IPS DF 6.9 (cell line): ENCODE measurements around the gene PLEKHA8.
"Not testable (repeated sequence)": the region's sequence is repeated elsewhere in the genome, so short reads cannot be mapped to it uniquely, and the experiment has no call there.

Experiments
- DNase-seq: peaks from one replicate; pipeline ENCODE4 v3.0.0-alpha.2; 2013; ENCODE audit warnings: low read depth, low spot score
- H3K27ac ChIP-seq: one replicate; pipeline ENCODE4 v1.5.1; 2013; ENCODE audit warnings: low read length, control low read depth
- H3K27me3 ChIP-seq: 2 replicates; pipeline ENCODE4 v1.6.1; 2013; ENCODE audit warnings: mild to moderate bottlenecking, low read length; ENCODE audit not compliant: control insufficient read depth, insufficient read depth
- H3K36me3 ChIP-seq: 2 replicates; pipeline ENCODE4 v1.6.1; 2013; ENCODE audit warnings: low read length; ENCODE audit not compliant: control insufficient read depth, insufficient read depth
- H3K4me1 ChIP-seq: 2 replicates; pipeline ENCODE4 v1.6.1; 2013; ENCODE audit warnings: low read length; ENCODE audit not compliant: control insufficient read depth, insufficient read depth
- H3K4me3 ChIP-seq: 2 replicates; pipeline ENCODE4 v1.5.1; 2013; ENCODE audit warnings: mild to moderate bottlenecking, low read length
- H3K9me3 ChIP-seq: 2 replicates; pipeline ENCODE4 v1.6.1; 2013; ENCODE audit warnings: low read length, inconsistent platforms; ENCODE audit not compliant: control insufficient read depth, insufficient read depth
- WGBS: extraction: QIAGEN DNeasy Blood & Tissue Kit; methylation state at CpG from one replicate; pipeline ENCODE4 v1.1.7; 2013; ENCODE audit warnings: mixed read lengths, missing lambda C conversion rate; ENCODE audit not compliant: insufficient read length, insufficient coverage; 5-methylcytosine and 5-hydroxymethylcytosine counted together

The PLEKHA8 gene

DNA sequence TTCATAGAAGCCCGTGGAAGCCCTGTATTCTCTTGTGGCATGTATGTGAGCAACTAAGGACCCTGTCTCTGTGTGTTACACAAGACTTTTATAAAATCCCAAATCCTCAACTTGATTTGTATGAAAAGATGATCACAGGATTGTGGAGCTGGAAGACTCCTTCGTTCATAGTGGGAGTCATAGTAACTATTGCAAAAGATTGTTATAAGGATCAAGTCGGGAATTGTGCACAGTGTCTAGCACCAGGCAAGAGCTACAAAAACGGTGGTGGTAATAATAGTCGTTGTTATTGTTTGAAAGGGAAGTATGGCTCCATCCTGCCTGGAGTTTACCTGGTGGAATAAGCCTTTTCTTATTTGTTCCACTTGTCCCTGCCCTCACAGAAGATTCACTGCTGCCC lies 63.8 kb downstream of the PLEKHA8 start:
- H3K36me3 ChIP-seq: no peaks in the 10 kb centered on the region
- H3K27me3 ChIP-seq: no peaks in the 10 kb centered on the region
- H3K4me1 ChIP-seq: no peaks in the 10 kb centered on the region; the same call in 1 of the 2 replicates
- DNase-seq: no peak
- H3K4me3 ChIP-seq: no peak overlapping the region
- WGBS: no CpG with 5 or more reads among the region's 5 CpGs
- no peak overlapping the region for H3K27ac ChIP-seq
- no peaks in the 10 kb centered on the region for H3K9me3 ChIP-seq

DNA sequence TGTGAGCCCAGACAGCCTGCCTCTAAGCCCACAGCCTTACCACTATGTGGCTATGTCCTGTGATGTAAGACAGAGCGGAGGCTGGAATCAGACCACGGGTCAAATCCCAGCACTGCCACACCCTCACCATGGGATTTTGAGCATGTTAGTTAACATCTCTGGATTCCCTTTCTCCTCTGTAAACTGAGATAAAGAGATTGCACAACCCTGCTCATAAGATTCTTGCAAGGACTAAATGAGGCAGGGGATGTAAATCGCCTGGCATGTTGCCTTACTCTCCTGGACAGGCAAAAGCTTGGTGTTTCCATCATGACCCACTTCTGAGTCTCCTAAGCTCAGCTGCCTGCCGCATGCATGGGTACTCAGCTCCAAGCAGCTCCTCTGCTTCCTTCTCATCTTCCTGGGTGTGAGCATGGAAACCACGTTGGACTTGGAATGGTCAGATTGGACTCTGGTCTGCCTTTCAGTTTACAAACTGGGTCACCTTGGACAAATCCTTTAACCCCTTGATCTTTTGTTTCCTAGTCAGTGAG lies 65.3 kb downstream of the PLEKHA8 start:
- WGBS: no CpG with 5 or more reads among the region's 5 CpGs
- no peaks in the 10 kb centered on the region for H3K27me3 ChIP-seq
- no peak overlapping the region for H3K4me3 ChIP-seq
- H3K4me1 ChIP-seq: no peaks in the 10 kb centered on the region; the same call in 1 of the 2 replicates
- no peaks in the 10 kb centered on the region; the same call in 1 of the 2 replicates for H3K9me3 ChIP-seq
- no peak for DNase-seq
- no peak overlapping the region for H3K27ac ChIP-seq
- no peaks in the 10 kb centered on the region for H3K36me3 ChIP-seq

DNA sequence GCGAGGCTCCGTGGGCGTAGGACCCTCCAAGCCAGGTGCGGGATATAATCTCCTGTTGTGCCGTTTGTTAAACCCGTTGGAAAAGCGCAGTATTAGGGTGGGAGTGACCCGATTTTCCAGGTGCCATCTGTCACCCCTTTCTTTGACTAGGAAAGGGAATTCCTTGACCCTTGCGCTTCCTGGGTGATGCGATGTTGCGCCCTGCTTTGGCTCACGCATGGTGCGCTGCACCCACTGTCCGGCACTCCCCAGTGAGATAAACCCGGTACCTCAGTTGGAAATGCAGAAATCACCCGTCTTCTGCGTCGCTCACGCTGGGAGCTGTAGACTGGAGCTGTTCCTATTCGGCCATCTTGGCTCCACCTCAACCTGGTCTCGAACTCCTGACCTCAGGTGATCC lies 70.4 kb downstream of the PLEKHA8 start:
- H3K9me3 ChIP-seq, H3K27ac ChIP-seq, H3K4me3 ChIP-seq, H3K4me1 ChIP-seq, H3K36me3 ChIP-seq, DNase-seq, H3K27me3 ChIP-seq: not testable (repeated sequence)
- no CpG with 5 or more reads among the region's 21 CpGs for WGBS

DNA sequence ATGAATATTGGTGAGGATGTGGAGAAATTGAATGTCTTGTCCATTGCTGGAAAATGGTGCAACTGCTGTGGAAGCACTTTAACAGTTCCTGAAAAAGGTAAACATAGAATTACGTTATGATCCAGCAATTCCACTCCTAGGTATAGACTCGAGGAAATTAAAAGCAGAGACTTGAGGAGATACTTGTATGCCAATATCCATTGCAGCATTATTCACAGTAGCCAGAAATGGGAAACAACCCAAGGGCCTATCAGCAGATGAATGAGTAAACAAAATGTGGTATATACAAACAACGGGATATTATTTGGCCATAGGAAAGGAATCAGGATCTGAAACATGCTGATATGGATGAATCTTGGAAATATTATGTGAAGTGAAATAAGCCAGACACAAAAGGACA lies 74.1 kb downstream of the PLEKHA8 start:
- Histone ChIP-seq H3K27ac (no peak overlapping the region), H3K27me3 (no peaks in the 10 kb centered on the region), H3K36me3 (no peaks in the 10 kb centered on the region), H3K4me1 (no peaks in the 10 kb centered on the region), H3K4me3 (no peak overlapping the region), H3K9me3 (peaks cover 2% of the 10 kb centered on the region)
- no peak for DNase-seq
- no CpG with 5 or more reads among the region's 3 CpGs for WGBS

DNA sequence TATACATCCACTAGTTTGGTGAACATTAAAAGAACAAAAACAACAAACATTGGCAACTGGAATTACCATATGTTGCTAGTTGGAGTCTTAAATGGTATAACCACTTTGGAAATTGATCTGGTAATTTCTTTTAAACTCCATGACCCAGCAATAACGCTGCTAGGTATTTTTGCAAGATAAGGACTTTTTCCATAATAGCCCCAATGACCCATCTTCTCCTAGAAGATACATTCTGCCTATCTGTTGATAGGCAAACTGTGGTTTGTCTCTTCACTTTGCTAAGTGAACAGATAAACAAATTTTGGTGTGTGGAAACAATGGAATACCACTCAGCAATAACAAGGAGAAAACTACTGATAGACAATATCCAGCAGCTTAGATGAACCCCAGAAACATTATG lies 75.9 kb downstream of the PLEKHA8 start:
- H3K4me1 ChIP-seq: no peaks in the 10 kb centered on the region
- no peaks in the 10 kb centered on the region for H3K36me3 ChIP-seq
- H3K4me3 ChIP-seq: no peak overlapping the region
- WGBS: no CpG with 5 or more reads among the region's 1 CpG
- no peaks in the 10 kb centered on the region for H3K27me3 ChIP-seq
- no peak overlapping the region for H3K27ac ChIP-seq
- no peak for DNase-seq
- peaks cover 2% of the 10 kb centered on the region; the same call in 1 of the 2 replicates for H3K9me3 ChIP-seq

DNA sequence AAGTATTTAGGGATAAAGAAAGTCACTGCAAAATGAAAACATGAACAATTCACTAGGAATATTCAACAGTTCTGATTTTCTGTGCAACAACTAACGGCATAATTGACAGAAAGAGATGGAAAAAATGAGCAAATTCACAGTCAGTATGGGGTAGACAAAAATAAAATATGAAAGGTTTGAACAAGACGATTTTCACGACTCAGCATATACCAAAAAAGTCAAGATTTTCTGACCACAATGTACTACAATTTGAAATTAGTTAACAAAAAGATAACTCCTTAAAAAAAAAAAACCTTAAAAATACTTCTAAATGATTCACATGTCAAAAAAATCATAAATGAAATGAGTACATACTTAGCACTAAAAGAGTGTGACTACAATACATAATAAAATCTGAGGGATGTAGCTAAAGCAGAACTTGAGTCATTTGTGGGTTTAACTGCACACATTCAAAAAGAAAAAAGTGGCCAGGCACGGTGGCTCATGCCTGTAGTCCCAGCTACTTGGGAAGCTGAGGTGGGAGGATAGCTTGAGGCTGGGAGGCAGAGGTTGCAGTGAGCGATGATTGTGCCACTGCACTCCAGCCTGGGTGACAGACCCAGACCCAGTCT lies 84.0 kb downstream of the PLEKHA8 start:
- DNase-seq: no peak
- no CpG with 5 or more reads among the region's 5 CpGs for WGBS
- H3K27me3 ChIP-seq: no peaks in the 10 kb centered on the region
- 0 out of 2 replicates have a peak, but pooled peaks cover 1% of the 10 kb centered on the region for H3K9me3 ChIP-seq
- H3K27ac ChIP-seq: no peak overlapping the region
- no peaks in the 10 kb centered on the region for H3K4me1 ChIP-seq
- no peaks in the 10 kb centered on the region for H3K36me3 ChIP-seq
- no peak overlapping the region for H3K4me3 ChIP-seq

DNA sequence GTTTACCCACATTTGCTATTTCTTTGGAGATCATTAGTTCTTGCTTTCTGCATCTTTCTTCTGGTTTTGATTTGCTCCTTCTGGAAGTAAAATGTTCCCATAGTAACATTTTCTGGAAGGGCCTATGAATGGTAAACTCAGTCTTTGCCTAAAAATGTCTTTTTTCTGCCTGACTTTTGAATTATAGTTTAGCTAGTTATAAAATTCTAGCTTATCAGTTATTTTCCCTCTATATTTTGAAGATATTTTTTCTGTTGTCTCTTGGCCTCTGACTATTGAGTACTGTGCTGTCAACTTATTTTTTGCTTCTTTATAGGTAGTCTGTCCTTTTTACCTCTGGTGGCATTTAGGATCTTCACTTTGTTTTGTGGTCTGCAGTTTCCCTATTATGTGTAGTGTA lies 84.9 kb downstream of the PLEKHA8 start:
- DNase-seq: no peak
- Histone ChIP-seq H3K36me3 (no peaks in the 10 kb centered on the region), H3K27me3 (no peaks in the 10 kb centered on the region), H3K4me3 (no peak overlapping the region), H3K27ac (no peak overlapping the region), H3K9me3 (0 out of 2 replicates have a peak, but pooled peaks cover 1% of the 10 kb centered on the region), H3K4me1 (no peaks in the 10 kb centered on the region)

DNA sequence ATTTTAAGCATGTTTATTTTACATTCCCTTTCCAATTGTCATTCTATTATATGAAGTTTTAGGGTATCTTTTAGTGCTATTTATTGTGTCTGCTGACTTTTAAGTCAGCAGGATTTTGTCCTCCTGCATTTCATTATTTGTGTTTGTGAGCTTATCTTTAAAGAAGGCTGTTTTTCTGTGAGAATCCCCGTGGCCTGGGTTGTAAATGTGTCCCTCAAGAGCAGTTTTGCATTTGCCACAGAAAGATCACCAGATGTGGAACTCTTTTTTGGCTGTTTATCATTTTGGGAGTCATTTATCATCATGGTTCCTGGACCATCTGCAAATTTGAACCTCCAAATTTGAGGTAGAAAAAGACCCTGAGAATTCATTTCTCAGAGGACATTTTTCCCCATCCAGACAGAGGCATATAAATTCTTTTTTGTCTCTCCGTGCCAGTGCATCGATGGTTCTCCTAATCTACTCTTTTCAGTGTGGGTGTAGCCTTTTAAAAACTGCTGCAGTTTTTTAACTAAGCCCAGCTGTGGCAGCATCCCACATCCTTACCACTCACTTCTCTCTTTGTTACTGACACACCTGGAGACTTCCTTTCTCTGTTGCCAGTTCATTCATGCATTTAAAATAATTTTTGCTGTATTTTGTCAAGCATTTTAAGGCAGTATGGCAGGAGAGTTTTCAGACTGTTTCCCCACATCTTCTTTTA lies 86.5 kb downstream of the PLEKHA8 start:
- WGBS: no CpG with 5 or more reads among the region's 3 CpGs
- no peak overlapping the region for H3K4me3 ChIP-seq
- no peaks in the 10 kb centered on the region for H3K4me1 ChIP-seq
- H3K36me3 ChIP-seq: no peaks in the 10 kb centered on the region
- no peak for DNase-seq
- no peaks in the 10 kb centered on the region for H3K27me3 ChIP-seq
- no peak overlapping the region for H3K27ac ChIP-seq
- 0 out of 2 replicates have a peak, but pooled peaks cover 1% of the 10 kb centered on the region for H3K9me3 ChIP-seq

DNA sequence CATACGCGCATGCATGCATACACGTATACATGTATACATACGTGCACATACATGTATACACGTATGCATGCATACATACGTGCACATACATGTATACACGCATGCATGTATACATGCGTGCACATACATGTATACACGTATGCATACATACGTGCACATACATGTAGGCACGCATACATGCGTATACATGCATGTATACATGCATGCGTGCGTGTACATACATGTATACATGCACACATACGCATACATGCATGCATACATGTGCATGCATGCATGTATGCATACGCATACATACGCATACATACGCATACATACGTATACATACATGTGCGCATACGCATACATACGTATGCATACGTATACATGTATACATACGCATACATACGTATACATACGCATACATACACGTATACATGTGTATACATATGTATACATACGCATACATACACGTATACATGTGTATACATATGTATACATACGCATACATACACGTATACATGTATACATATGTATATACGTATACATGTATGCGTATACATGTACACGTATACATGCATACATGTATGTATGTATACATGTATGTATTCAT lies 87.6 kb downstream of the PLEKHA8 start:
- H3K27me3 ChIP-seq: no peaks in the 10 kb centered on the region
- DNase-seq: no peak
- no peak overlapping the region for H3K4me3 ChIP-seq
- no CpG with 5 or more reads among the region's 34 CpGs for WGBS
- H3K4me1 ChIP-seq: no peaks in the 10 kb centered on the region
- H3K36me3 ChIP-seq: no peaks in the 10 kb centered on the region
- 0 out of 2 replicates have a peak, but pooled peaks cover 1% of the 10 kb centered on the region for H3K9me3 ChIP-seq
- H3K27ac ChIP-seq: no peak overlapping the region

DNA sequence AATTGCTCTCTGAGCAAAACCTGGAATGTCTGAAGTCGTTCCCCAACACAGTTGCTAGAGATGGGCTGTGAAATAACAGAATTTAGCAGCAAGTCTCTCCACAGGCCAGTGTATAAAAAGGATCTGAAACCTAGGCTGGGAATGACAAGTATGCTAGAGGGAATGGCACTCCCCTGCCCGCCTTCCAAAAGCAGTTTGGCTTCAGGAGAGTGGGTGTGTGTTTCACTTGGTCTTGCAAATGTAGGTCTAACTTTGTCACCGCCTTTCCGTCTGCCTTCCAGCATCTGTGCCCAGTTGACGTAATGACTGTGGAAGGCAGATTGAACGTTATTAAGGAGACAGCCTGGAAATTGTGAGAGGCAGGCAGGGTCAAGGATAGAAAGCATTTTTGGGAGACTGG lies 88.6 kb downstream of the PLEKHA8 start:
- Histone ChIP-seq H3K4me3 (no peak overlapping the region), H3K27me3 (no peaks in the 10 kb centered on the region), H3K9me3 (0 out of 2 replicates have a peak, but pooled peaks cover 1% of the 10 kb centered on the region), H3K27ac (no peak overlapping the region), H3K4me1 (no peaks in the 10 kb centered on the region), H3K36me3 (no peaks in the 10 kb centered on the region)
- WGBS: no CpG with 5 or more reads among the region's 6 CpGs
- DNase-seq: no peak
